Midbrain (tissue), 1 donor: Measurements from ENCODE around the gene LRP1.

Experiments
- DNase-seq: peaks from one replicate; lab custom pipeline; 2025; lab: John Stamatoyannopoulos, UW

LRP1 gene

GRCh38 chr12:57154804-57155434 lies 26.6 kb downstream of the LRP1 start:
- DNase-seq, result no peak

DNA sequence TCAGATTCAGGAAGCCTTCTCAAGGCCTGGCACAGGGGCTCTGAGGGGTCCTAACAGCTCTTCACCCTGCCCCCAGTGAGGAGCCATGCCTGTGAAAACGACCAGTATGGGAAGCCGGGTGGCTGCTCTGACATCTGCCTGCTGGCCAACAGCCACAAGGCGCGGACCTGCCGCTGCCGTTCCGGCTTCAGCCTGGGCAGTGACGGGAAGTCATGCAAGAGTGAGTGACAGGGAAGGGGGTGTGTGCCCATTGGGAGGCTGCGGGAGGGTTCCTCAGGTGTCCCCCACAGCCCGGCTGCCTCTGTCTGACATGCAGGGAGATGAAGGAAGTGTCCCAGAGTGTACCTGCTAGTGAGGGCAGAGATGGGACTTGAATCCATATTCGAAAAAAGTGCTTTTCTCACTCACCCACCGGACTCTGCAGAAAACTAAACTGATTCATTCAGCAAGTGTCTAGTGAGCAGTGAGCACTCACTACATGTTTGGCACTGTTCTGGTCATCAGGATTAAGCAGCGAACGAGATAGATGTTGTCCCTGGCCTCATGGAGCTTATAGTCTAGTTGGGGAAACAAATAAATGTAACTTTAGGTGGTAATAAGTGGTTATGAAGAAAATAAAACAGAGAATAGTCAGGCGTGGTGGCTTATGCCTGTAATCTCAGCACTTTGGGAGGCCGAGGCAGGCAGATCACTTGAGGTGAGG lies 28.6 kb downstream of the LRP1 start:
- no peak for DNase-seq

DNA sequence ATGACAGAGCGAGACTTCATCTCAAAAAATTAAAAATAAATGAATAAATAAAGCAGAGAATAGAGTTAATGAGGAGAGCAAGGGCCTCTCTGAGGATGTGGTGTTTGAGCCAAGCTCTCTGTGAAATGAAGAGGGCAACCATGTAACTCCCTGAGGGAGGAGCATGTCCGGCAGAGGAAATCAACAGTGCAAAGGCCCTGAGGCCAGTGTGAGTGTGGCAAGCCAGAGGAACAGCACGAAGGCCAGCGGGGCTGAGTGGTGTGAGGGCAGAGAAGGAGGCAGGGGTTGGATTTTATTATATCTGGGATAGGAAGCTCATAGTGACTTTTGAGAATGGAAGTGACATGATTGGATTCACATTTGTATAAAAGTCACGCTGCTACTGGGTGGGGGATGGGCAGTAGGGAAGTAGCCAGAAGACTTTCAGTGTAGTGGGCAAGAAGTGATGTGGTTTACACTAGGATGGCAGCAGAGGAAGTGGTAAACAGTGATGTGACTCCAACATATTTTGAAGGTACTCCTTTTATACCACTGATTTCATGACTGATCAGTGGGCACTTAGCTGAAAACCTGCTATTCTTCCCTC lies 29.4 kb downstream of the LRP1 start:
- no peak for DNase-seq

- DNase-seq, result no peak
These were observed 29.9 kb downstream of the LRP1 start for GRCh38 chr12:57158186-57158585.

GRCh38 chr12:57158665-57159064 lies 30.4 kb downstream of the LRP1 start:
- no peak for DNase-seq

DNA sequence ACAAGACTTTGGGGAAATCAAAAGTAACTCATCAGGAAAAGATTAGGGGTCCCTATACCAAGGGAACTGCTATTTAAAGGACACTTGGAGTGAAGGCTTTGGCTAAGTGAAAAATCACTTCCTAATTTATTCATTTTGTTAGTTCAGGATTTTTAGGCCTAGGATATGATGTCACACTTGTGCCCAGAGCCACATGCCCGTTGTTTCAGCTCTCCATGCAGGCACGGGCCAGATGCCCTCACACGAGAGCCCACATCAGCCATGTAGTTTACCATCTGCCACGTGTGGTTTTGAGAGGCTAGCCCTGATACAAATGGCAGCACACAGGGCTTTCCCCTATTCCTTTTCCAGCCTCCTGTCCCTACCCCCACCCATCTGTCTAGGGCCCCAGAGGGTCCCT lies 31.0 kb downstream of the LRP1 start:
- DNase-seq, result no peak

- DNase-seq, result no peak
These were observed 31.8 kb downstream of the LRP1 start for GRCh38 chr12:57160040-57160439.

DNA sequence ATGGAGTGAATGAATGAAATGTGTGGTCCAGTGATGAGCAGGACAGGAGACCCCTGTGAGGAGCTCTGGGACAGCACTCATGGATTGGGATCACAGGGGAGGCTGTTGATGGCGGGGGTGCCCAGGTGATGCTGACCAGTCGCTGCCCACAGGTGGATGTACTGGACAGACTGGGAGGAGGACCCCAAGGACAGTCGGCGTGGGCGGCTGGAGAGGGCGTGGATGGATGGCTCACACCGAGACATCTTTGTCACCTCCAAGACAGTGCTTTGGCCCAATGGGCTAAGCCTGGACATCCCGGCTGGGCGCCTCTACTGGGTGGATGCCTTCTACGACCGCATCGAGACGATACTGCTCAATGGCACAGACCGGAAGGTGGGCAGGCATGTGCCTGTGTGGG lies 32.5 kb downstream of the LRP1 start:
- DNase-seq, result no peak

DNA sequence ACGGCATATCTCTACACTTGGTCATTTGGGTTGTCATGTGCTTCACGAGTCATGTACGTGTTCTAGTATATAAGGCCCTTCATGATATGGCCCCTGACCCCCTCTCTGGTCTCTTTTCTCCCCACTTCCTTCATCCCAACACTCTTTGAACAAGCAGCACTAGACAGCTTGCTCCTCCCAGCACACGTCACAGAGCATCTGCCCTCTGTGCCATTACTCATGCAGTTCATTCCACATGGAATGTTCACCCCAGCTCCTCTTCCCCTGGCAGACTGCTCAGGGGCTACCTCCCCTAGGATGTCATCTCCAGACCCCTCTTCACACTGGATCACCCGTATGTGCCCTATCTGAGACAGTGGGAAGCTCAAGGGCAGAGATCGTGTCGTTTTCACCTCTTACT lies 33.2 kb downstream of the LRP1 start:
- DNase-seq, result no peak

- DNase-seq, result no peak
These were observed 34.4 kb downstream of the LRP1 start for GRCh38 chr12:57162553-57163125.

GRCh38 chr12:57164454-57164853 lies 36.2 kb downstream of the LRP1 start:
- no peak for DNase-seq

GRCh38 chr12:57164966-57165625 lies 36.8 kb downstream of the LRP1 start:
- DNase-seq, result no peak

DNA sequence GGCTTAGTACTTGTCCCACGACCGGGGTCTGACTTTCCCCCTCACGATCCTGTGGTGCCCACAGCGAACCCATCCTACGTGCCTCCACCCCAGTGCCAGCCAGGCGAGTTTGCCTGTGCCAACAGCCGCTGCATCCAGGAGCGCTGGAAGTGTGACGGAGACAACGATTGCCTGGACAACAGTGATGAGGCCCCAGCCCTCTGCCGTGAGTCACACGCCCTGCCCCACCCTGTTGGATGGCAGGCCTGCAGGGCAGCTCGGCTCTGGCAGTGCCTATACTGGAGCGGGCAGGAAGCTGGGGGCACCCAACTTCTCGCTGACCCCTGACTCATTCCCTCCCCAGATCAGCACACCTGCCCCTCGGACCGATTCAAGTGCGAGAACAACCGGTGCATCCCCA lies 37.5 kb downstream of the LRP1 start:
- DNase-seq, result no peak

GRCh38 chr12:57166971-57167371 lies 38.7 kb downstream of the LRP1 start:
- DNase-seq, result no peak

DNA sequence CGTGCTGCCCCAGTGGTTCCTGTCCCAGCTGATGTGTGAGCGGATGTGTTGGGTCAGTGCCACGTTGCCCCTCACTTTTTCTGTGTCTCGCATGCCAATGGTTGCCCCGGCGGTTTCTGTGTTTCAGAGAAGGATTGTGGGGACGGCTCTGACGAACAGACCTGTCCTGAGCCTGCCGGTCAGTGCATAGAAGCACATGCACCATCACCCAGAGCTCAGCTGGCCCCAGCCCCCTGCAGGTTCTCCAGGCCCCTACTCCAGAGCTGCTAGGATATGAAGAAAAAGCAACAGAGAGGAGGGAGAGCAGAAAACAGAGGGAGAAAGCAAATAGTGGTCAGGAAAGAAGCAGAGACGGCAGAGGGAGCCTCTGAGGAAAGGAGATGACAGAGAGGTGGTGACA lies 39.8 kb downstream of the LRP1 start:
- DNase-seq, result no peak

DNA sequence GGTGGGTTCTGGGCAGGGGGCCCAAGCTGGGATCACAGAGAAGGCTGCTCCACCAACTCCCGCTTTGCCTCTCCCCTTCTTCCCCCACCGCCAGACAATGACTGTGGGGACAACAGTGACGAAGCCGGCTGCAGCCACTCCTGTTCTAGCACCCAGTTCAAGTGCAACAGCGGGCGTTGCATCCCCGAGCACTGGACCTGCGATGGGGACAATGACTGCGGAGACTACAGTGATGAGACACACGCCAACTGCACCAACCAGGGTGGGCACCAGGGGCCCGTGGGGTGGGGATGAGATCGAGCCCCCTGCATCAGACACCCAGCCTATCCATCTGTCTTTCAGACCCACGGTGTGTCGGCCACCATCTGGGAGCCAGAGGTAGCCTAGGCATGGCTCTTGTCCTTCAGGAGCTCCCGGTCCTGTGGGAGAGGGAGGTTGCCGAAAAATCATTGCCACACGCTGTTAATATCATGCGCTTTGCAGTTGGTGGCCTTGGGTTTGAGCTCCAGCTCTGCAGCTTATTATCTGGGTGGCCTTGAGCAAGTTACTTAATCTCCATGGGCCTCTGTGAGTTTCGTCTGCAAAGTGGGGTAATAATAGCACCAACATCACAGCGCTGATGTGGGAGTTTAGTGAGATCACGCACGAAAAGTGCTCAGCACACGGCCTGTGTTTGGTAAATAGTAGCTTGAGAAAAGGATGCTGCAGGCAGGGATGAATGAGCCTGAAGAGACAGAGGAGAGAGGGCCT lies 40.9 kb downstream of the LRP1 start:
- DNase-seq, result no peak

- no peak for DNase-seq
These were observed 41.7 kb downstream of the LRP1 start for GRCh38 chr12:57169969-57170368.

GRCh38 chr12:57170408-57170807 lies 42.1 kb downstream of the LRP1 start:
- DNase-seq, result no peak

GRCh38 chr12:57170927-57171326 lies 42.6 kb downstream of the LRP1 start:
- DNase-seq, result no peak

GRCh38 chr12:57171668-57172067 lies 43.4 kb downstream of the LRP1 start:
- no peak for DNase-seq

DNA sequence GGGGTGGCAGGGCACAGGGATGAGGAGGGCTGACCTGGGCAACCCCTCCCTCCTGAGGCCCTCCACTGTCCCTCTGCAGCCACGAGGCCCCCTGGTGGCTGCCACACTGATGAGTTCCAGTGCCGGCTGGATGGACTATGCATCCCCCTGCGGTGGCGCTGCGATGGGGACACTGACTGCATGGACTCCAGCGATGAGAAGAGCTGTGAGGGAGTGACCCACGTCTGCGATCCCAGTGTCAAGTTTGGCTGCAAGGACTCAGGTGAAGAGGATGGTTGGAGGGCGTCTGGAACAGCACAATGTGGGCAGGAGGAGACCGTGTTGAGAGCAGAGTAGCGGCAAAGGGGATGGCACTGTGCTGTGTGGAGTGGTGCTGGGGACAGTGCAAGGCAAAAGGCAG lies 44.8 kb downstream of the LRP1 start:
- DNase-seq, result no peak

GRCh38 chr12:57173683-57174082 lies 45.4 kb downstream of the LRP1 start:
- DNase-seq, result no peak
